Gastrocnemius medialis (tissue), 4 donors: ENCODE data around the gene SMIM45.
"Not testable (repeated sequence)": the region's sequence is repeated elsewhere in the genome, so short reads cannot be mapped to it uniquely, and the experiment has no call there.

ENCODE experiments used
- ATAC-seq, 2 donors: fragments of 150-250 bp; one replicate each; pipeline ENCODE4 v1.9.1; 2016
- DNase-seq, 2 donors: peaks; one replicate each; pipeline ENCODE4 v3.0.0-alpha.2; 2019
- H3K27ac ChIP-seq, 4 donors: fragments of 200-600 bp; sonication (generic); 1 replicate in 1 of 4; 2 replicates in 3 of 4; pipeline ENCODE4 v1.5.1; 2016 to 2018; ENCODE audit warnings: mild to moderate bottlenecking in 2 of 4, moderate library complexity in 1 of 4
- H3K27me3 ChIP-seq, 3 donors: fragments of 200-600 bp; sonication (generic) in 2 of 3; 1 replicate in 1 of 3; 2 replicates in 2 of 3; pipeline versions ENCODE4 v1.5.1 to v1.6.0; 2016 to 2019; ENCODE audit warnings: mild to moderate bottlenecking in 1 of 3, moderate library complexity in 1 of 3
- H3K36me3 ChIP-seq, 2 donors: fragments of 200-600 bp; sonication (generic) in 1 of 2; one replicate each; pipeline ENCODE4 v1.5.1; 2017 to 2018
- H3K4me1 ChIP-seq, 2 donors: fragments of 200-600 bp; sonication (generic) in 1 of 2; one replicate each; pipeline ENCODE4 v1.5.1; 2016 to 2017; ENCODE audit warnings: mild to moderate bottlenecking in 2 of 2
- H3K4me3 ChIP-seq, 4 donors: fragments of 200-600 bp; sonication (generic) in 3 of 4; 1 replicate in 1 of 4; 2 replicates in 3 of 4; pipeline ENCODE4 v1.5.1; 2016 to 2019; ENCODE audit warnings: mild to moderate bottlenecking in 2 of 4
- H3K9me3 ChIP-seq, 3 donors: fragments of 200-600 bp; sonication (generic) in 2 of 3; 1 replicate in 1 of 3; 2 replicates in 2 of 3; pipeline ENCODE4 v1.5.1; 2016 to 2019
- POLR2A ChIP-seq, 2 donors: fragments of 450-650 bp; IDR thresholded peaks; one replicate each; pipeline ENCODE4 v1.6.1; 2017; ENCODE audit warnings: antibody characterized with exemption in 2 of 2, mild to moderate bottlenecking in 2 of 2, moderate library complexity in 2 of 2
- in situ Hi-C, 4 donors: fragments of 200-750 bp; cut with MboI; loops; one replicate each; pipeline versions ENCODE4 v1.15.0 to v1.8.0; 2017; ENCODE audit warnings: low sequenced_read_pairs in 4 of 4
- intact Hi-C: fragments of 100-400 bp; cut with DNase I; formaldehyde crosslinking; loops from one replicate; pipeline ENCODE4 v1.15.1; 2023; ENCODE audit warnings: low total_unique reads
- TF ChIP-seq, protein P1 (sequence below), 5 experiments: fragments of 450-650 bp in 3 of 5; fragments of 200-600 bp in 2 of 5; sonication (generic) in 2 of 5; IDR thresholded peaks in 4 of 5; conservative IDR thresholded peaks in 1 of 5; 1 replicate in 4 of 5; 2 replicates in 1 of 5; pipeline ENCODE4 v1.5.1; 2016 to 2019; ENCODE audit warnings: antibody characterized with exemption in 5 of 5, mild to moderate bottlenecking in 3 of 5, moderate library complexity in 3 of 5

SMIM45 gene

DNA sequence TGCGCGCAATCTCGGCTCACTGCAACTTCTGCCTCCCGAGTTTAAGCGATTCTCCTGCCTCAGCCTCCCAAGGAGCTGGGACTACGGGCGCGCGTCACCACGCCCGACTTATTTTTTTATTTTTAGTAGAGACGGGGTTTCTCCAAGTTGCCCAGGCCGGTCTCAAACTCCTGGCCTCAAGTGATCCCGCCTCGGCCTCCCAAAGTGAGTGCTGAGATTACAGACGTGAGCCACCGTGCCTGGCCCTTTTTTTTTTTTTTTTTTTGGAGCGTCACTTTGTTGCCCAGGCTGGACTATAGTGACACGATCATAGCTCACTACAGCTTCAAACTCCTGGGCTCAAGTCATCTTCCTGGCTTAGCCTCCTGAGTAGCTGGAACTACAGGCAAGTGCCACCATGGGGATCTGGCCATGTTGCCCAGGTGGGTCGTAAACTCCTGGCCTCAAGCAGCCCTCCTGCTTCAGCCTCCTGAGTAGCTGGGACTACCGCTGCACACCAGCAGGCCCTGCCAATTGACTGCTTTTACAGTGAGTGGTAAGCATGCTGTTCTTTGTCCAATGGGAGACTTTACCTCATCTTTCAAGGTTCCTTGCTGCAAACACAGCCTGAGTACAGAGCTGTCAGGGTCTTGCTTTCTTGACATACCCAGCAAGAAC lies 4.4 kb upstream of the SMIM45 start:
- DNase-seq (no peak), ATAC-seq (no peak)
- Histone ChIP-seq H3K27me3 (peaks cover 0 to 5% (median 0%) of the 10 kb centered on the region in 3 donors), H3K4me1 (peaks cover 0 to 14% of the 10 kb centered on the region in 2 donors), H3K36me3 (no peaks in the 10 kb centered on the region), H3K9me3 (no peaks in the 10 kb centered on the region), H3K4me3 (peak overlapping the region; percentile 61 to 83 (median 80)), H3K27ac (peak overlapping the region; percentile 61 to 77 (median 68))
- in situ Hi-C loops, result loop anchor here in 2 of 4 donors (10.0 kb wide), 2 partner anchors 123 to 253 kb away; partner anchors contain the start of gene MEI1 (in 1 of the 2)
- TF ChIP-seq POLR2A (IDR thresholded peaks at IDR 0.05), result no peak
- TF ChIP-seq, protein P1, sequence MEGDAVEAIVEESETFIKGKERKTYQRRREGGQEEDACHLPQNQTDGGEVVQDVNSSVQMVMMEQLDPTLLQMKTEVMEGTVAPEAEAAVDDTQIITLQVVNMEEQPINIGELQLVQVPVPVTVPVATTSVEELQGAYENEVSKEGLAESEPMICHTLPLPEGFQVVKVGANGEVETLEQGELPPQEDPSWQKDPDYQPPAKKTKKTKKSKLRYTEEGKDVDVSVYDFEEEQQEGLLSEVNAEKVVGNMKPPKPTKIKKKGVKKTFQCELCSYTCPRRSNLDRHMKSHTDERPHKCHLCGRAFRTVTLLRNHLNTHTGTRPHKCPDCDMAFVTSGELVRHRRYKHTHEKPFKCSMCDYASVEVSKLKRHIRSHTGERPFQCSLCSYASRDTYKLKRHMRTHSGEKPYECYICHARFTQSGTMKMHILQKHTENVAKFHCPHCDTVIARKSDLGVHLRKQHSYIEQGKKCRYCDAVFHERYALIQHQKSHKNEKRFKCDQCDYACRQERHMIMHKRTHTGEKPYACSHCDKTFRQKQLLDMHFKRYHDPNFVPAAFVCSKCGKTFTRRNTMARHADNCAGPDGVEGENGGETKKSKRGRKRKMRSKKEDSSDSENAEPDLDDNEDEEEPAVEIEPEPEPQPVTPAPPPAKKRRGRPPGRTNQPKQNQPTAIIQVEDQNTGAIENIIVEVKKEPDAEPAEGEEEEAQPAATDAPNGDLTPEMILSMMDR (IDR thresholded peaks at IDR 0.05 in 4 of 5, conservative IDR thresholded peaks at IDR 0.05 in 1 of 5), result no peak
- intact Hi-C loops, result loop anchor here (2.0 kb wide), 2 partner anchors 123 to 421 kb away; partner anchors contain the start of gene NAGA

DNA sequence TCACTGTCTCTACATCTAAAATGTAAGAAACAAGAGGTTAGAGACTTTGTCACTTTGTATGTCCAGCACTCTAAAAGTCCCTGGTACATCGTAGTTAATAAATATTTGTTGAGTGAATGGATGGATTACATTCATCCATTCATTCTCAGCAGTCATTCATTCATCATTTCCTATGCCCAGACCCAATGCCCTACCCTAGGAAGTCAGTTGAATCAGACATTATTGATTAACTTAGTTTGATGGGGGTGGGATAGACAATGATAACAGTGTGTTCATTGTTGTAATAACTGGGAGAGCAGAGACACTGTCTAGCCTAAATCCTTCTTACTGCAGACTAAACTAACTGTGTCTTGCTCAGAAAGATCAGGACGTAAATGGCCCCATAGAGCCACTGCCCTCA lies 3.8 kb upstream of the SMIM45 start:
- no peaks in the 10 kb centered on the region for H3K36me3 ChIP-seq
- in situ Hi-C loops, result loop anchor here in 2 of 4 donors (10.0 kb wide), 2 partner anchors 123 to 253 kb away; partner anchors contain the start of gene MEI1 (in 1 of the 2)
- H3K9me3 ChIP-seq, result no peaks in the 10 kb centered on the region
- H3K4me3 ChIP-seq, result no peak overlapping the region
- peaks cover 0 to 5% (median 0%) of the 10 kb centered on the region in 3 donors for H3K27me3 ChIP-seq
- H3K27ac ChIP-seq, result no peak overlapping the region
- ATAC-seq, result no peak
- TF ChIP-seq, protein P1 (IDR thresholded peaks at IDR 0.05 in 4 of 5, conservative IDR thresholded peaks at IDR 0.05 in 1 of 5), result no peak
- TF ChIP-seq POLR2A (IDR thresholded peaks at IDR 0.05), result no peak
- H3K4me1 ChIP-seq, result peaks cover 0 to 12% of the 10 kb centered on the region in 2 donors
- DNase-seq, result no peak
- intact Hi-C loops, result no loop called here

GRCh38 chr22:41948928-41949296 lies 3.0 kb upstream of the SMIM45 start:
- H3K9me3 ChIP-seq, ATAC-seq, H3K27ac ChIP-seq, H3K4me1 ChIP-seq, H3K36me3 ChIP-seq, DNase-seq, intact Hi-C loops, H3K4me3 ChIP-seq, H3K27me3 ChIP-seq: not testable (repeated sequence)
- in situ Hi-C loops, result loop anchor here in 2 of 4 donors (10.0 kb wide), 2 partner anchors 124 to 254 kb away; partner anchors contain the start of gene MEI1 (in 1 of the 2)

- intact Hi-C loops (no loop called here), in situ Hi-C loops (loop anchor here in 2 of 4 donors (10.0 kb wide), 2 partner anchors 125 to 255 kb away; partner anchors contain the start of gene MEI1 (in 1 of the 2))
- ATAC-seq (no peak), DNase-seq (no peak)
- peaks cover 0 to 8% of the 10 kb centered on the region in 2 donors for H3K4me1 ChIP-seq
- H3K27ac ChIP-seq, result no peak overlapping the region
- H3K27me3 ChIP-seq, result peaks cover 0 to 5% (median 0%) of the 10 kb centered on the region in 3 donors
- no peak for TF ChIP-seq POLR2A (IDR thresholded peaks at IDR 0.05)
- TF ChIP-seq, protein P1 (IDR thresholded peaks at IDR 0.05 in 4 of 5, conservative IDR thresholded peaks at IDR 0.05 in 1 of 5), result no peak
- H3K9me3 ChIP-seq, result no peaks in the 10 kb centered on the region
- no peaks in the 10 kb centered on the region for H3K36me3 ChIP-seq
- H3K4me3 ChIP-seq, result no peak overlapping the region
Measured at GRCh38 chr22:41949297-41949965, 2.5 kb upstream of the SMIM45 start.

GRCh38 chr22:41952713-41953112 lies 763 bp downstream of the SMIM45 start:
- in situ Hi-C loops, result loop anchor here in 2 of 4 donors (25.0 kb wide), 1 partner anchor 485 kb away; the partner anchor contains the start of gene NFAM1 (in 2 of the 2)
- H3K9me3 ChIP-seq, result no peaks in the 10 kb centered on the region
- DNase-seq, result no peak
- no peak overlapping the region for H3K4me3 ChIP-seq
- no peak for ATAC-seq
- no peak overlapping the region for H3K27ac ChIP-seq
- H3K27me3 ChIP-seq, result peaks cover 0 to 8% (median 3%) of the 10 kb centered on the region in 3 donors
- H3K4me1 ChIP-seq, result no peaks in the 10 kb centered on the region
- TF ChIP-seq, protein P1 (IDR thresholded peaks at IDR 0.05 in 4 of 5, conservative IDR thresholded peaks at IDR 0.05 in 1 of 5), result no peak
- no peak for TF ChIP-seq POLR2A (IDR thresholded peaks at IDR 0.05)
- intact Hi-C loops, result no loop called here
- H3K36me3 ChIP-seq, result no peaks in the 10 kb centered on the region
